Panc1 (cell line): ENCODE data around the gene RAX2.

Source experiments
- CTCF ChIP-seq: fragments of 450-650 bp; IDR thresholded peaks from 2 replicates; pipeline ENCODE4 v1.5.1; 2017; ENCODE audit warnings: mild to moderate bottlenecking
- POLR2AphosphoS5 ChIP-seq: IDR thresholded peaks from 2 replicates; pipeline ENCODE4 v1.6.1; 2012; ENCODE audit warnings: mild to moderate bottlenecking, low read depth, low read length, moderate library complexity
- SIN3A ChIP-seq: IDR thresholded peaks from 2 replicates; pipeline ENCODE4 v1.6.1; 2012; ENCODE audit warnings: low read depth, mild to moderate bottlenecking, low read length, moderate library complexity, borderline replicate concordance; ENCODE audit not compliant: insufficient read depth

- TF ChIP-seq CTCF (no peak), SIN3A (no peak), POLR2AphosphoS5 (no peak)
Observed at GRCh38 chr19:3790941-3791340, 18.9 kb upstream of the RAX2 start.
